Kidney (tissue), 14 donors: Measurements from ENCODE around the gene PHB1. TPM values are rescaled to one million over a fixed set of nuclear protein-coding genes. Genes with fewer than 3 reads are reported as not detected.

ENCODE experiments used
- DNase-seq, 5 donors: peaks; one replicate each; pipeline ENCODE4 v3.0.0-alpha.2; 2013 to 2020
- FAIRE-seq: peaks from 2 replicates; lab custom pipeline; 2012; peaks lifted over from hg19 to GRCh38; lab: Jason Lieb, UNC
- H3K27ac ChIP-seq, 2 donors: one replicate each; pipeline ENCODE4 v1.7.0; 2013; ENCODE audit warnings: low read depth in 2 of 2, low read length in 2 of 2, inconsistent platforms in 1 of 2
- H3K27me3 ChIP-seq: one replicate; pipeline ENCODE4 v1.7.1; 2013; ENCODE audit warnings: low read length, inconsistent platforms; ENCODE audit not compliant: control insufficient read depth, insufficient read depth
- H3K36me3 ChIP-seq, 3 donors: one replicate each; pipeline versions ENCODE4 v1.7.0 to v1.7.1; 2013; ENCODE audit warnings: low read length in 3 of 3, control low read depth in 1 of 3, inconsistent platforms in 1 of 3; ENCODE audit not compliant: insufficient read depth in 3 of 3, control insufficient read depth in 2 of 3
- H3K4me1 ChIP-seq, 3 donors: one replicate each; pipeline versions ENCODE4 v1.7.0 to v1.7.1; 2013; ENCODE audit warnings: low read length in 3 of 3, inconsistent platforms in 1 of 3, low read depth in 1 of 3; ENCODE audit not compliant: control insufficient read depth in 2 of 3, insufficient read depth in 2 of 3
- H3K4me3 ChIP-seq, 3 donors: one replicate each; pipeline versions ENCODE4 v1.7.0 to v1.8.1; 2013; ENCODE audit warnings: low read length in 3 of 3, control low read depth in 1 of 3, inconsistent platforms in 1 of 3
- H3K9ac ChIP-seq, 3 donors: one replicate each; pipeline versions ENCODE4 v1.7.0 to v1.7.1; 2013; ENCODE audit warnings: low read length in 3 of 3, control low read depth in 1 of 3, inconsistent platforms in 1 of 3
- H3K9me3 ChIP-seq, 3 donors: one replicate each; pipeline versions ENCODE4 v1.7.0 to v1.7.1; 2013; ENCODE audit warnings: low read length in 3 of 3, control low read depth in 1 of 3, inconsistent platforms in 1 of 3; ENCODE audit not compliant: control insufficient read depth in 2 of 3, insufficient read depth in 1 of 3
- CTCF ChIP-seq: IDR thresholded peaks from 3 replicates; pipeline ENCODE4 v1.5.1; 2012; ENCODE audit warnings: mild to moderate bottlenecking, moderate library complexity, borderline replicate concordance; ENCODE audit not compliant: insufficient read depth; ENCODE audit errors: extremely low read depth
- intact Hi-C: fragments of 100-400 bp; cut with DNase I; formaldehyde crosslinking; loops from one replicate; pipeline ENCODE4 v1.11.1; 2022
- polyA plus RNA-seq: library from polyadenylated mRNA; stranded (reverse); fragments of 350-450 nt; fragmentation: Illumina TruSeq; extraction: RNeasy Lipid Tissue Mini Kit (QIAGEN cat#74804); gene quantifications from one replicate; pipeline ENCODE4 v1.2.3, GENCODE V29; 2014; ENCODE audit warnings: low read depth, low replicate concordance; ENCODE audit not compliant: insufficient read depth
- total RNA-seq: library from RNA; stranded (reverse); fragmentation: NEBNext Ultra II Directional; extraction: Animal tissue kit (Norgen Biotek cat#: 25700); gene quantifications from one replicate; pipeline ENCODE4 v1.2.1, GENCODE V29; 2021
- donor health status: control.
- donor health status: control.
- donor health status: control.
- donor health status: control.
- donor health status: control.
- donor health status: DM: yes; HTN: yes; CAD: no.
- donor health status: Normal renal cell carcinoma (clear cell type).

Gene PHB1
- total and polyA plus RNA-seq, 2 donors from 2014 or later = 161 to 469 TPM

GRCh38 chr17:49457564-49458535 lies 43.2 kb upstream of the PHB1 start:
- no peak for TF ChIP-seq CTCF
- intact Hi-C loops = no loop called here
- no peaks in the 10 kb centered on the region for H3K27me3 ChIP-seq
- no peak overlapping the region for H3K27ac ChIP-seq
- no peak overlapping the region for H3K9ac ChIP-seq
- H3K4me3 ChIP-seq = no peak overlapping the region
- H3K36me3 ChIP-seq = no peaks in the 10 kb centered on the region
- FAIRE-seq (no peak), DNase-seq (no peak)
- H3K4me1 ChIP-seq = no peaks in the 10 kb centered on the region
- H3K9me3 ChIP-seq = no peaks in the 10 kb centered on the region

- Histone ChIP-seq H3K36me3 (no peaks in the 10 kb centered on the region), H3K27ac (no peak overlapping the region), H3K27me3 (no peaks in the 10 kb centered on the region), H3K9me3 (no peaks in the 10 kb centered on the region), H3K9ac (no peak overlapping the region), H3K4me3 (no peak overlapping the region), H3K4me1 (no peaks in the 10 kb centered on the region)
- intact Hi-C loops = no loop called here
- DNase-seq = peak in 3 of 5 donors; percentile 38 to 70 (median 42)
- FAIRE-seq = no peak
- TF ChIP-seq CTCF = no peak
Measured at GRCh38 chr17:49456183-49456965, 41.7 kb upstream of the PHB1 start.

- FAIRE-seq (no peak), DNase-seq (peak in 4 of 5 donors; percentile 82 to 86 (median 83))
- H3K27me3 ChIP-seq = no peaks in the 10 kb centered on the region
Measured at GRCh38 chr17:49455272-49455861, 40.7 kb upstream of the PHB1 start.

More at GRCh38 chr17:49455272-49455861, 40.7 kb upstream of the PHB1 start:
- Histone ChIP-seq H3K9ac (no peak overlapping the region), H3K27ac (no peak overlapping the region), H3K36me3 (no peaks in the 10 kb centered on the region), H3K4me1 (no peaks in the 10 kb centered on the region), H3K9me3 (no peaks in the 10 kb centered on the region), H3K4me3 (no peak overlapping the region)
- intact Hi-C loops = no loop called here
- no peak for TF ChIP-seq CTCF
